ENCODE measurements around the gene PAF1. TPM values are rescaled to one million over a fixed set of nuclear protein-coding genes. Genes with fewer than 3 reads are reported as not detected.

Gene PAF1
- total RNA-seq, 1 experiment from 2014 or later, result 61.6 TPM

DNA sequence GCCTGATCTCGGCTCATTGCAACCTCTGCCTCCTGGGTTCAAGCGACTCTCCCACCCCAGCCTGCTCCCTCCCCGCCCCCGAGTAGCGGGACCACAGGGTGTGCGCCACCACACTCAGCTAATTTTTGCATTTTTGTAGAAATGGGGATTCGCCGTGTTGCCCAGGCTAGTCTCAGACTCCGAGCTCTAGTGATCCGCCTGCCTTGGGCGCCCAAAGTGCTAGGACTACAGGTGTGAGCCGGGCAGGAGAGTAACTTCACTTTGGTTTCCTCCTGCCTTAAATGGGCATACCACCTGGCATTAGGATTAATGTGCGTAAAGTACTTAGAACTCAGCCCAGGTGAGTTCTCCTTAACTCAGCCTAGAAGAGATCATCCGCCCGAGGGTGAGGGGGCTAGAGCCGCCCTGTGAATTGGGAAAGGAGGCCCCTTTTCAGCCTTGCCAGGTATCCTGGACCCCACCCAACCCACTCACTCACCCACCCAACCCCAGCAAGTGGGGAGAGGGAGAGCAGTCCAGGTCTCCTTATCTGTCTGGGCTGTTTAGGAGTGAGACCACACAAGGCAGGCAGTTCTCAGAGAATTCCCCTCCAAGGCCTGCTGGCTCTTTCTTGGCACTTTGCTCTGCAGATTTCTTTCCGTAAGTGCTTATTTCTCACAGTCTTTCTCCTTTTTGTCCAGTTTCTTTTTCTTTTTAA, 14.5 kb upstream of the PAF1 start:
- Histone ChIP-seq H3K4me1 (replicated peaks) (peaks cover 55% of the 10 kb centered on the region), H3K27ac (no peak overlapping the region), H3K36me3 (peaks cover 18% of the 10 kb centered on the region), H3K27me3 (replicated peaks) (no peaks in the 10 kb centered on the region), H3K9me3 (replicated peaks) (no peaks in the 10 kb centered on the region), H3K4me3 (no peak overlapping the region)
- no peak for DNase-seq (ENCODE audit: low read depth in 1 of 2, low spot score in 2 of 2)

DNA sequence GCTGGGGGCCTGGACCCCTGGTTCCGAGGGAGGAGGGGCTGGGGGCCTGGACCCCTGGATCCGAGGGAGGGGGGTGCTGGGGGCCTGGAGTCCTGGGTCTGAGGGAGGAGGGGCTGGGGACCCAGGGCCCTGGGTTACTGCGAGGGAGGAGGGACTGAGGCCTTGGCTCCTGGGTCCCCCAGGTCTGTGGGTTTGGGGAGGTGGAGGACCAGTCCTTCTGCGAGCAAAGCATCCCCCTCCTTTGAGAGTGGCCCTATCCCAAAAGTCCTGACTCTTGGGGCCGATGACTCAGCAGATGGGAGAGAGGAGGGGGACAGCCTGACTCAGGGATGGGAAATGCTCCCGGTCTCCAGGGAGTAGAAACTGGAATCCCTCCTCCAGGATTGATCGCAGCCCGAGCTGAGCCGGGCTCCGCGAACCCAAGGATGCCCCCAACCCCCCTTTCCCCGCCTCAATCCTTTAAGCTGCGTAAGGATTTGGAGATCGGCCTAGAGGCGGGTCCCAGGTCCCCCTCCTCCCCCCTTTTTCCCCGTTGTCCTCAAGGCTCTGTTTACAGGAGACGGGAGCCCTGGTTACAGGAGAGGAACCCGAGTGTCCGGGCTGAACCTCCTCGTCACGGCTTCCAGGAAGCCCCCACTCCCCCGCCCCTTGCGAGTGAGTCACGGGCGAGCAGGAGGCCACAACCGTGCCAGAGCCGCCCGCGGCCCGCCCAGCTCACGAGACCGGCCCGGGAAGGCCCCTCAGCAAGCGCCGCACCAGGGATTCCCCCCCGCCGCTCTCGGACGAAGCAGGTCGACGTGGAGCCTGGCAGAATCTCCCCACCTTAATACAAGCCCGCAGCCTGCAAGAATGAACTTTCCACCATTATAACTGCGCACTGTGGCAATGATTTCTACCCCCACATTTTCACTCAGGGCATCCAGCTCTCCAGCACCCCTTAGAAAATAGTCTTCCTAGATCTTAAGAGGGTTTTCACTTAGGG, 12.7 kb upstream of the PAF1 start:
- Histone ChIP-seq H3K4me3 (peak overlapping the region; percentile 35), H3K36me3 (peaks cover 17% of the 10 kb centered on the region), H3K9me3 (replicated peaks) (no peaks in the 10 kb centered on the region), H3K4me1 (replicated peaks) (peaks cover 49% of the 10 kb centered on the region), H3K27me3 (replicated peaks) (no peaks in the 10 kb centered on the region), H3K27ac (peak overlapping the region; percentile 96)
- peak; percentile 95 to 98 for DNase-seq (ENCODE audit: low read depth in 1 of 2, low spot score in 2 of 2)

DNA sequence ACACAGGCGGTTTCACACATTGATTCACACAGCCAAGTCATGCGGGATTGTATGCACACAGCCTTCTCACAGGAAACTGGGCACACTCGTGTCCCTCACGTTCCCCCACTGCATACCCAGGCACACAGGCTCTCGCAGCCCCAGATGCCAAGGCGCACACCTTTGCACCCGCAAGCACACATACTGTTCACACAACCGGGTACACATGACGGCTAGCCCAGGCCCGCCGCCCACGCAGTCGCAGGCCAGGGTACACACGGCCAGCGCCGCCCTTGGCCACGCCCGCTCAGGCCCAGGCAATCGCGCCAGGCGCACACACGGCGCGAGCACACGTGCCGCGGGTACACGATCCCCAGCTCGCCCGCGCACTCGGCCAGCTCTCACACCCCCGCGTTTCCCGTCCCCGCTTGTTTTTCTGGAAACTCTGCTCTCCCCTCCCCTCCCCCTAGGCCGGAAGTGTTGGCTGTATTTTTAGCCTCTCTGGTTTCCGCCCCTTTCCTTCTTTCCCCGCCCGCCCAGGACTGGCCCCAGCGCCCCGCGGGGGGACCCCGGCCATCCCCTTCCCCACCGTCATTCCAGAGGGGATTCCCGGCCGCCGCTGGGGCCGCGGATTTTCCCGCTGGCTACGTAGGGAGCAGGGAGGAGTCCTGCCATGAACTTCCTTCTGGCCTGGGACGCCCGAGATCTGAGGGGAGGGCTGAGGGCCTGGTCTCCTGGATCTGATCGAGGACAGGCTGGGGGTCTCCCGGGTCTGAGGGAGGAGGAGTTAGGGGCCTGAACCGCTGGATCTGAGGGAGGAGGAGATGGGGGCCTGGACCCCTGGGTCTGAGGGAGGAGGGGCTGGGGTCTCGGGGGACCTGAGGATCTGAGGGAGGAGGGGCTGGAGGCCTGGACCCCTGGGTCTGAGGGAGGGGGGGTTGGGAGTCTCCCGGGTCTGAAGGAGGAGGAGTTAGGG, 11.7 kb upstream of the PAF1 start:
- Histone ChIP-seq H3K9me3 (replicated peaks) (no peaks in the 10 kb centered on the region), H3K27me3 (replicated peaks) (no peaks in the 10 kb centered on the region), H3K27ac (peak overlapping the region; percentile 96), H3K36me3 (peaks cover 17% of the 10 kb centered on the region; the same call in 1 of the 2 replicates), H3K4me3 (peak overlapping the region; percentile 35), H3K4me1 (replicated peaks) (peaks cover 49% of the 10 kb centered on the region)
- peak; percentile 84 to 93 for DNase-seq (ENCODE audit: low read depth in 1 of 2, low spot score in 2 of 2)

DNA sequence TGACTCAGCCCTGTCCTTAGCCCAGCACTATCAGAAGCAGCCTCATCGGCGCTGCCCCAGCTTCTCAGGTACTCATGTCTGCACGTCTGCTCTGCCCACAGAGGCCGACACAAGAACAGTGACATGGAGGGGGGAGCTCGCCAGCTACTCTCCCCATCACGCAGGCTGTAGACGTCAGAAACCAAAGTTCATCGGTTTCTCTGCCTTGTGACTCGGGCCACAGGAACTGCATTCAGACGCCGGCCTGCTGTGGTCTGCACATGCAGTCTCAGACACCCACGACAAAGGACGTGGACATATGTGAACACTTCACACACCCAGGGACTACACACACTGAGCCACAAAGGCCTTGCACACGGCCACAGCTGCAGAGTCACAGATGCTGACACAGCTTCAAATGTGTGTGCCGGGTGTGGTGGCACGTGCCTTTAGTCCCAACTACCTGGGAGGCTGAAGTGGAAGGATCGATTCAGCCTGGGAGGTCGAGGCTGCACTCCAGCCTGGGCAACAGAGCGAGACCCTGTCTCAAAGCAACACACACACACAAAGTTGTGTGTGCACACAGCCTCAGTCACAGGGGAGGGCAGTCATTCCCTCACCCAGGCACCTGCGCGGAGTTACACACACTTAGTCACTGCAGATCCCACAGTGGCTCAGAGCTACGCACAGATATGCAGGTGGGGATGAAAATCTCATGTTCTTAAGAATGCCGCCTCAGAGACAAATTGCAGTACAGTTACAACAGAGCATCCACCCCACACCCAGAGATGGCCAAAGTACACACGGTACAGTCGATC, 10.8 kb upstream of the PAF1 start:
- Histone ChIP-seq H3K36me3 (peaks cover 19% of the 10 kb centered on the region), H3K27me3 (replicated peaks) (no peaks in the 10 kb centered on the region), H3K27ac (peak overlapping the region; percentile 96; the same call in 1 of the 2 replicates), H3K9me3 (replicated peaks) (no peaks in the 10 kb centered on the region), H3K4me3 (no peak overlapping the region; the same call in 1 of the 2 replicates), H3K4me1 (replicated peaks) (peaks cover 51% of the 10 kb centered on the region)
- peak in 1 of 2 experiments; percentile 47 for DNase-seq (ENCODE audit: low read depth in 1 of 2, low spot score in 2 of 2)

DNA sequence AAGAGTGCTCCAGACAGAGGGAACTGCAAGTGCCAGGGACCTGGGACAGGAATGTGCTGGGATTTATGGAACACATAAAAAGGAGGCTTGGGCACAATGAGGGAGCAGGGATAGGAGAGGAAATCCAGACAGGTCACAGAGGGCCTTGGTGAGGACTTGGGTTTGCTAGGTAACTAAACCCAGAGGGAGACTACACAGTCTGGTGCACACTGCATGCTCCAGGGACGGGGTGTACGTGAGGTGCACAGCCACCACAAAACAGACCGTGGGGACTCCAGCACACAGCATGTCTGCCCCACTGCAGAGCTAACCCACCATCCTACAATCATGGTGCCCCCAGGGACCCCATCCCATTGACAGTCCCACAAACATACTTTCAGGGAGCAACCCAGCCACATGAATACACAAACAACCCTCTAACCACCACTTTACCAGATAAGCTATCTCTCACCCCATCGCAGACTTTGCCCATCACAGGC, 10.2 kb upstream of the PAF1 start:
- Histone ChIP-seq H3K27ac (no peak overlapping the region), H3K9me3 (replicated peaks) (no peaks in the 10 kb centered on the region), H3K27me3 (replicated peaks) (no peaks in the 10 kb centered on the region), H3K36me3 (peaks cover 22% of the 10 kb centered on the region), H3K4me1 (replicated peaks) (peaks cover 48% of the 10 kb centered on the region), H3K4me3 (no peak overlapping the region)
- DNase-seq (ENCODE audit: low read depth in 1 of 2, low spot score in 2 of 2), result no peak

DNA sequence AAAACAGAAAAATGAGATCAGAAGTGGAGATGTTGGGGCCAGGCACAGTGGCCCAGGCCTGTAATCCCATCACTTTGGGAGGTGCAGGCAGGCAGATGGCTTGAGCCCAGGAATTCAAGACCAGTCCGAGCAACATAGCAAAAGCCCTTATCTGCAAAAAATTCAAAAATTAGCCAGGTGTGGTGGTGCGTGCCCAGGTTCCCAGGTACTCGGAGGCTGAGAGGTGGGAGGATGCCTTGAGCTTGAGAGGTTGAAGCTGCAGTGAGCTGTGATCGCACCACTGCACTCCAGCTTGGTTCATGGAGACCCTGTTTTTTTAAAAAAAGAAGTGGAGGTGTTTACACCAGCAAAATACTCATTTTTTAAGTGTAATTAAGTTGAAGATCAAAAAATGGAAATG, 9.2 kb upstream of the PAF1 start:
- no peak overlapping the region for H3K27ac ChIP-seq
- H3K27me3 ChIP-seq (replicated peaks), result no peaks in the 10 kb centered on the region
- no peak overlapping the region for H3K4me3 ChIP-seq
- H3K36me3 ChIP-seq, result peaks cover 32% of the 10 kb centered on the region
- no peak for DNase-seq (ENCODE audit: low read depth in 1 of 2, low spot score in 2 of 2)
- H3K9me3 ChIP-seq (replicated peaks), result no peaks in the 10 kb centered on the region
- H3K4me1 ChIP-seq (replicated peaks), result peaks cover 48% of the 10 kb centered on the region

DNA sequence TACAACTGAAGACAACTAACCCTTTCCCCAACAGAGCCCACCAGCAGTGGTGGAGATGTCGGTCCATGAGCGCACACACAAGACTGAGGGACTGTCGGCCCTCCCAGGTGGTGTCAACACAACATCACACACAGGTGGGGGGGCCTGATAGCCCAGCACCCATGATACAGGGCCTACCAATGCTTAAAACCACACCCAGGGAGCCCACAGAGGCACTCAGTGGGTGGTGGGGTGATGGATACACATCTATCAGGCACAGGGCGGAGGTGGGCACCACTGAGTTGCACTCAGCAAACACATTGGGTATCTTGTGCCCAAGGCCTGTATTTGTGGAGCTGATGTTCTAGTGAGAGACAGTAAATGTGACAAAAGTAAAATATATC, 8.8 kb upstream of the PAF1 start:
- no peaks in the 10 kb centered on the region for H3K9me3 ChIP-seq (replicated peaks)
- no peak overlapping the region for H3K4me3 ChIP-seq
- peaks cover 48% of the 10 kb centered on the region for H3K4me1 ChIP-seq (replicated peaks)
- H3K27me3 ChIP-seq (replicated peaks), result no peaks in the 10 kb centered on the region
- H3K36me3 ChIP-seq, result peaks cover 35% of the 10 kb centered on the region
- no peak overlapping the region for H3K27ac ChIP-seq
- no peak for DNase-seq (ENCODE audit: low read depth in 1 of 2, low spot score in 2 of 2)

DNA sequence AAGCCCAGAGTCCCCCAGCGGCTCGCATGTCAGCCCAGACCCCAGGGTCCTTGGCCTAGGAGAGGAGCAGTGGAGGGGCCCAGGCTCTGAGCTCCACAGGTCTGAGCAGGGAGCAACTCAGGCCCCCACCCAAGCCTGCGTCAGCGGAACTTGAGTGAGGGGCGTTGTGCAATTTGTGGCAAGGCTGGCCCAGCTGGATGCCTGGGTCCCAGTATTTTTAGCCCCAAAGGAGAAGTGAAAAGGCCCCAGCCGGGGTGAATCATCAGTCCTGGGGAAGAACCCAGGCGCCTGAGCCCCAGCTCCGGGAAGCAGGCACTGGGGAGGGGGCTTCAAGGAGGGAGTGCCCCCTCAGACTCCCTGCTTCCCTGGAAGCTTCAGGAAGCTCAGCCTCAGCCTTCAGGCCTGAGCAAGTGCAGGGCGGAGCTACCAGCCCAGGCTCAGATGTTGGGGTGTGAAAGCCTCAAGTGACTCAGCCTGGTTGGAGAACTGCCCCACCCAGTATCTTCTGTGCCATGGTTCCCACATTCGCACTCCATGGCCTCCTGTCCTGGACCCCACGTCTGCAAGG, 7.5 kb upstream of the PAF1 start:
- Histone ChIP-seq H3K27me3 (replicated peaks) (no peaks in the 10 kb centered on the region), H3K9me3 (replicated peaks) (no peaks in the 10 kb centered on the region), H3K27ac (no peak overlapping the region), H3K4me1 (replicated peaks) (peaks cover 38% of the 10 kb centered on the region), H3K4me3 (no peak overlapping the region), H3K36me3 (peaks cover 44% of the 10 kb centered on the region)
- no peak for DNase-seq (ENCODE audit: low read depth in 1 of 2, low spot score in 2 of 2)

DNA sequence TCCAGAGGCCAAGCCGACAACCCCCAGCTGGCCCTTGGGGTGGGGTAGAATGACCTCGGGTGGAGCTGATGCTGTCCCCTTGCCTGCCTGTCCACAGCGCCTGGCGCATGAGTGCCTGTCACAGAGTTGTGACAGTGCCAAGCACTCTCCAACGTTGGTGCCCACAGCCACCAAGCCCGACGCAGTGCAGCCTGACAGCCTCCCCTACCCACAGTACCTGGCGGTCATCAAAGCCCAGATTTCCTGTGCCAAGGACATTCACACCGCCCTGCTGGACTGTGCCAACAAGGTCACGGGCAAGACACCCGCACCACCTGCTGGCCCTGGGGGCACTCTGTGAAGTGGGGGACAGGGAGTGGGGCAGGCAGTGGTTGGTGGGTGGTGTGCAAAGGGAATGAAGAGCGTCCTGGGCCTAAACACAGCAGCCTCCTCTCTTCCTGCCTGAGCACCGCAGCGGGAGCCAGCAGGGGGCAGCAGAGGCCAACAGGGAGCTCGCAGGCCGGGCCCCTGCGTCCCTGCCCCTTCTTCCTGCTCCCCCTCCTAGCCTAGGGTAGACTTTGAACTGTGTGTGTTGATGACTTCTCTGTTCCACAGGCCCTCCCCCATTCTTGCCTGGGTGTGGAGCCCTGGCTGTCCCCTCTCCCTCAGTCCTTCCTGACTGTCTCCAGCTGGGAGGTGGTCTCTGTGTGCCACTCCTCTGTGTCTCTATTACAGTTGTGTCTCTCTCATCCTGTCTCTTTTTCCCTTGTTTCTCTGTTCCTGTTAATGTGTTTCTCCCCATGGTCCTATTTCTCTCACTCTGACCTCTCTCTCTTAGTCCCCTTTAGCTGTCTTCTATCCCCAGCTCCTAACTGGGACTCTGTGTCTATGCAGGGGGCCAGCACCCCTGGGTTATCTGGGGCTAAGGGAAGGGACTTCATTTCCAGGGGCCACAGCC, 6.7 kb upstream of the PAF1 start:
- Histone ChIP-seq H3K9me3 (replicated peaks) (no peaks in the 10 kb centered on the region), H3K36me3 (peaks cover 47% of the 10 kb centered on the region), H3K4me1 (replicated peaks) (peaks cover 31% of the 10 kb centered on the region), H3K4me3 (no peak overlapping the region), H3K27ac (0 out of 2 replicates have a peak overlapping the region, but pooled peaks have one; percentile 4), H3K27me3 (replicated peaks) (no peaks in the 10 kb centered on the region)
- DNase-seq (ENCODE audit: low read depth in 1 of 2, low spot score in 2 of 2), result peak; percentile 82 to 87

DNA sequence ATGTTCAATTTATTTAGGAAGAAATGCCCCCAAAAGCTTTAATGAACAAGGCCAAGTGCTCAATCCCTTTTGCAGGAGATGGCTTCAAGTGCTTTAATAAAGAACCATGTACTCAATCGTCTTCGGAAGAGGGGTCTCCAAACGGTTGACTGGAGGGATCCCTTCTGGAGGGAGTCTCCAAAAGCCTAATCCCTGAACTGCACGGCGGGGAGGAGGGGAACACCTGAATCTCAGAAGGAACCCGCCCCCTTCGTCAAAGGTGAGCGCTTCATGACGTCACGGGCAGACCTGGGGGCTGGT, 505 bp downstream of the PAF1 start:
- no peak for DNase-seq (ENCODE audit: low read depth in 1 of 2, low spot score in 2 of 2)
- Histone ChIP-seq H3K36me3 (peaks cover 70% of the 10 kb centered on the region), H3K27me3 (replicated peaks) (no peaks in the 10 kb centered on the region), H3K4me3 (peak overlapping the region; percentile 89), H3K9me3 (replicated peaks) (no peaks in the 10 kb centered on the region), H3K4me1 (replicated peaks) (peaks cover 12% of the 10 kb centered on the region), H3K27ac (peak overlapping the region; percentile 98)

DNA sequence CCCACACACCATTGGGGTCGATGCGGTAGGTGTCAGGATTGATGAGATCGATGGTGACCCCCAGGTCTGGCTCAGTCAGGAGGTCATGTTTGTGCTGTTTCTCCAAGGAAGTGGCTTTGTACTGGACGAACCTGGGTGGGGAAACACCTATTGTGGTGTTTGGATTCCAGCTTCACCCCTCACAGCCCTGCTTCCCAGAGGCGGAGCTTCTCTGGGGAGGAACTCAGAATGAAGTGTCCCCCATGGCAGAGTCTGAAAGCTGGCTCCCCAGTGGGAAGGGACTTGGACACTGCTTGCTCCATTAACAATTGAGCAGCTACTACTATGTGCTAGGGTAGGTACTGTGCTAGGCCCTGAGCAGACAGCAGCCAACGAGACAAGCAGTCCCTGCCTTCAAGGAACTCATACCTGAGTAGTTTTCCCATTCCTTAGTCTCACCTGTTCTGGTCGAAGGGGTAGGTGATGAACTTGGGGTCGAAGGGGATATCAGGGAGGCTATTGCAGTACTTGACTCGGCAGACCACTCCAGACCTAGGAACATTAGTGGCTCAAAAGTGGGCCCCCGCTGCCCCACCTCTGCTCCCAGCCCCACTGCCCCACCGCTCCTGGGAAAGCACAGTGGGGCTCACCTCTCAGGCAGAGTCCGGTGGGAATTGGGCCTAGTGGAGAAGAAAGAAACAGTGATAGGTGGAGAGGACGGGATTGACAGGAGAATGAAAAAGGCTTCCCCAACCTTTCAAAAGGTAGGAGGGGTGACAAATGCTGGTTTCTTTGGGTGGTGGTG, 1.1 kb downstream of the PAF1 start:
- Histone ChIP-seq H3K4me3 (peak overlapping the region; percentile 89), H3K4me1 (replicated peaks) (peaks cover 12% of the 10 kb centered on the region), H3K27ac (no peak overlapping the region; the same call in 1 of the 2 replicates), H3K36me3 (peaks cover 70% of the 10 kb centered on the region), H3K27me3 (replicated peaks) (no peaks in the 10 kb centered on the region), H3K9me3 (replicated peaks) (no peaks in the 10 kb centered on the region)
- no peak for DNase-seq (ENCODE audit: low read depth in 1 of 2, low spot score in 2 of 2)
